ENCODE results near the gene CAPN5.

The CAPN5 gene

DNA sequence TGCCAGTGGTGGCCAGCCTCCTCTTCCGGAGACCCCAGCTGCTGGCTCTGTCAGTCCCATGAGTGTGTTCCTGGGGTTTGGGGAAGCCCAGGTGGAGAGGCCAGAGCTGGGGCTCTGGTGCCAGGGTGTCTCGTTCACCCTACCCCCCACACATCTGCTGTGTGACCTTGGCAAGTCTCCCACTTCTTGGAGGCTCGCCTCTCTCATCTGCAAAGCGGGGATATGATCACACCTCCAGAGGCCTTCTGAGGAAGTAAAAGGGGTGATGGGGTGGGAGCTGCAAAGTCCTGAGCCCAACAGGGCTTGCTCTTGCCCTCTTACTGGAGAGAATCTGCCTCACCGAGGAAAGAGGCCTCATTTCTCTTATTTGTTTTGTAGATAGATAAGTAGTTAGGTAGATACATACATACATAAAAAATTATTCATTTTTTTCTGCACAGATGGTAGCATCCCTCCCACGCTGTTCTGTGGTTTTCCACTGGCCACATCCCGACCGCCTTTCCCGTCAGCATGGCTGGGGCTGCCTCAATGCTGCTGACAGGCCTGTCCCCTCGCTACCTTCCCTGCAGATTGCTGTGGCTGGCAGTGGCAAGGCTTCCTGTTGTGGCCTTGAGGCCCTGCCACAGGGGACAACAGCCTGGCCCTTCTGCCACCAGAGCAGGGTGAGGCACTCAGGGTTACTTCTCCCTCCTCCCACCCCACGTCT, 85.2 kb downstream of the CAPN5 start:
- no peak for DNase-seq (ENCODE audit: low spot score)

DNA sequence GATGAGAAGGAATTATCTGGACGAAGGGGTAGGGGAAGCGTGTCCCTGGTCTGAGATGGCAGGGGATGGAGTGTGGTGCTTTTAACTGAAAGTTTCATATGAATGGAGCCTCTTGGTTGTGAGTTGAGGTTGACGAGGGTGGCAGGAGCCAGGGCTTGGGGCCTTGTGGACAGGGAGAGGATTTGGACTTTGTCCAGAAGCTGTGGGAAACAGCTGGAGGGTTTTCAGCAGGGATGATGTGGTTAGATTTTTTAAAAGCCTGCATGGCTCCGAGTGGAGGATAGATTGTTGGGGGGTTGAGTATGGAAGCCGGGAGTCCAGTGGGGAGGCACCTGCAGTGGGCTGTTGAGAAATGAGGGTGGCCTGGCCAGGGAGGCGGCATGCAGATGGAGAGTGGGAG, 86.1 kb downstream of the CAPN5 start:
- no peak for DNase-seq (ENCODE audit: low spot score)

DNA sequence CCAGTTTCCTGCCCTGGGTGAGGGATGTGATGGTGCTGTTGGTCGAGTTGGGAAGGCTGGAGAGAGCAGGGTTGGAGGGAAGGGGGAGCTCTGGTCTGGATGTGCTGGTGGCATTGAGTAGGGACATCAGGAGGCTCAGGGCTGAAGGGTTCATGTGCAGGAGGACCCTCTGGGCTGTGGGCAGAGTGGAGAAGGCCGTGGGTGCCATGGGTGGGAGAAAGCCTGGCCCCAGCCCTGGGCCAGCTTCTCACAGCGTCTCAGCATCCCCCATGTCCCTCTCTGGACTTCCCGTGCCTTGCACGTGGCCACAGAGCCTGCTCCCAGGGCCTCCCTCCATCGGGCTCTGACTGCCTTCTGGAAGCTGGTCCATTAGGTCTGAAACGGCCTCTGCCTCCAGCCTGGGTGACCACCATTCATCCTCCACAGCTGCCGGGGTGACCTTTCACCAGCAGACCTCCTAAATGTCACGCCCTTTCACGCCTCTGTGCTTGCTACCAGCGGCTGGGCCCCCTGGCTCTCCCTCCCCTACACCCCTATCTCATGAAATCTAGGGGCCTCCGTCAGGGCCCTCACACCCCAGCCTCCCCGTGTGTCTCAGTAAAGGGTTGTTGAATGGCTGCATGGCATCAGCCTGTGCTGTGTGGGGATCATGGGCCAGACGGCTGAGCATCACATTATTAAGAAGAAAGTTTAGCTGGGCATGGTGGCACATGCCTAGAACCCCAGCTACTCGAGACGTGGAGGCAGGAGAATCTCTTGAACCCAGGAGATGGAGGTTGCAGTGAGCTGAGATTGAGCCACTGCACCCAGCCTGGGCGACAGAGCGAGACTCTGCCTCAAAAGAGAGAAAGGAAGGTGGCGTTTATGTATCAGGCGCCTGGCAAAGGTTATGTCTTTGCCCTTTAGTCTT, 86.8 kb downstream of the CAPN5 start:
- no peak for DNase-seq (ENCODE audit: low spot score)

DNA sequence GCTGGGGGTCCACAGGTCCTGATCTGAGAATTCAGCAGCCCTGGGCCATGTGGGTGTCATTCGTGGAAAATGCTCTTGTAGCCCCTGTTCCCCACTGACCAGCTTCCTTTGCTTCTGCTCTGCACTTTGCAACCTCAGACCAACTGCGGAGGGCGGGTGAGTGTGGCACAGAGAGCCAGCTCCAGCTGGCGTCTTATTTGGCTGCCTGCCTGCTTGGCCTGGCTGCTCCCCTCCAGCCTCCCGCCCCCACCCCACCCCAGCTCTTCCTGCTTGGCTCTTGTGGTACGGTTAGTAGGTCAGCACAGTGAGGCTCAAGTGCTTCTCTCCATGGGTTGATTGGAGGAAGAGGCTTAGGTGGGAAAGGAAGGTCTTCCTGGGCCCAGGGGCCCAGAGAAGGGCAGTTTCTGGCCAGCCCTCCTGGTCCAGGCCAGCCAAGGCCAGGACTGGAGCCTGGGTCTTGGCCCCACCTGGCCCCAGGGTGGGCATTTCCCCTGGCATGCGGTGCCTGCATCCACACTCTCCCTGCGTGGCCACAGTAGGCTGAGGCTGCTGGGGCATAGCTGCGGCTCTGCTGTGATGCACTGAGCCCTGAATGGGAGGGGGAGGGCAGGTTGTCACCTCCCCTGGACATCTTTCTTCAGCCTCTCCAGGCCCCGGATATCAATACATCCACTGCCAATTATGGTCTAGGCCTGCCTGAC, 87.8 kb downstream of the CAPN5 start:
- DNase-seq (ENCODE audit: low spot score) = no peak

DNA sequence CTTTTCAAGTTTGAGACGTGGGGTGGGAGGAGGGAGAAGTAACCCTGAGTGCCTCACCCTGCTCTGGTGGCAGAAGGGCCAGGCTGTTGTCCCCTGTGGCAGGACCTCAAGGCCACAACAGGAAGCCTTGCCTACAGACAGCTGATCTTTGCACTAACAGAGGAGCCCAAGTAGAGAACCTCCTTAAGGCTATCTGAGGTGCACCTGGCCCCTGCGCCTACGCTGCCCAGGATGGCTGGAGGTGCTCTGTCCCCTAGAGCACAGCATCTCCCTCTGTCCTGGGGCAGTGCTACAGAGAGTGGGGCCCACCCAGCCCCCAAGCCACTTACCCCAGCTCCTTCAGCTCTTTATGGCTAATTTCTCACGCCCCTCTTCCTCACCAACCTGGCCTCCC, 88.3 kb downstream of the CAPN5 start:
- no peak for DNase-seq (ENCODE audit: low spot score)

DNA sequence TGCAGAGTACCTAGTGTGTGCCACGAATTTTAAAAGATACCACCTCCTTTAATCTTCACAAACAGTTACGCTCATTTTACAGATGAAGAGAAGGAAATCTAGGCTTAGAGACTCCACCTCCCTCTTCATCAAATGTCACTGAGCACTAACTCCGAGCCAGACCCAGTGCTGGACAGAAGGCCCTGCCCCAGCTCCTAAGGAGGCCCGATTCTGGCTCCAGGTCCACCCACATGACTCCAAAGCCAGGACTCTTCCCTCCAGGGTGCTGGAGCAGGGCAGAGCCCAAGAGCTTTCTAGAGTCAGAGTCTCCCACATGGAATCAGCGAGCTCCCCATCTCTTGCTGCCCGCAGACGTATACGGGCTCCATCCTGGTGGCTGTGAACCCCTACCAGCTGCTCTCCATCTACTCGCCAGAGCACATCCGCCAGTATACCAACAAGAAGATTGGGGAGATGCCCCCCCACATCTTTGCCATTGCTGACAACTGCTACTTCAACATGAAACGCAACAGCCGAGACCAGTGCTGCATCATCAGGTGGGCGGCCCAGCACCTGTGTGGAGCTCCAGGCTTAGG, 88.9 kb downstream of the CAPN5 start:
- DNase-seq (ENCODE audit: low spot score) = no peak

DNA sequence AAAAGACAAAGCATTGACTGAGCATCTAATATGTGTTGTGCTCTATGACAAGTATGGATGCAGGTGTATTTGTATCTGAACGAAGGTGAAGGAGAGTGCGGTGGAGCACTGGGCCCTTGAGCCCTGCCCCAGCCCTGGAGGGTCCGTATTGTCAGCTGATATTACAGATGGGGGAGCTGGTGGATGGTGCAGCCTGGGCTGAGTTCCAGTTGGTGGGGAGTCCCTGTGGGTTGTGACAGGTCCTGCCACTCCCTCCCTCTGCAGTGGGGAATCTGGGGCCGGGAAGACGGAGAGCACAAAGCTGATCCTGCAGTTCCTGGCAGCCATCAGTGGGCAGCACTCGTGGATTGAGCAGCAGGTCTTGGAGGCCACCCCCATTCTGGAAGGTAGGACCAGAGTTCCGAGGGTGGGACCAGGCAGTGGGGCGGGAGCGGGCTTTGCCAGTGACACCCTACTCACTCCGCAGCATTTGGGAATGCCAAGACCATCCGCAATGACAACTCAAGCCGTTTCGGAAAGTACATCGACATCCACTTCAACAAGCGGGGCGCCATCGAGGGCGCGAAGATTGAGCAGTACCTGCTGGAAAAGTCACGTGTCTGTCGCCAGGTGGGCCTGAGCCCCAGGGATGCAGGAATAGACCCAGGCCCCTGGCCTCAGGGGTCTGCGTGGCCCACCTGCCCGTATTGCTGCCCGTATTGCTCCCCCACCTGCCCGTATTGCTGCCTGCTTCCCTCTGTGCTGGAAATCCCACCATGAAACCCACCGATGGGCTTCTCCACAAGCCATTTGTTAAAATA, 89.8 kb downstream of the CAPN5 start:
- DNase-seq (ENCODE audit: low spot score) = no peak

DNA sequence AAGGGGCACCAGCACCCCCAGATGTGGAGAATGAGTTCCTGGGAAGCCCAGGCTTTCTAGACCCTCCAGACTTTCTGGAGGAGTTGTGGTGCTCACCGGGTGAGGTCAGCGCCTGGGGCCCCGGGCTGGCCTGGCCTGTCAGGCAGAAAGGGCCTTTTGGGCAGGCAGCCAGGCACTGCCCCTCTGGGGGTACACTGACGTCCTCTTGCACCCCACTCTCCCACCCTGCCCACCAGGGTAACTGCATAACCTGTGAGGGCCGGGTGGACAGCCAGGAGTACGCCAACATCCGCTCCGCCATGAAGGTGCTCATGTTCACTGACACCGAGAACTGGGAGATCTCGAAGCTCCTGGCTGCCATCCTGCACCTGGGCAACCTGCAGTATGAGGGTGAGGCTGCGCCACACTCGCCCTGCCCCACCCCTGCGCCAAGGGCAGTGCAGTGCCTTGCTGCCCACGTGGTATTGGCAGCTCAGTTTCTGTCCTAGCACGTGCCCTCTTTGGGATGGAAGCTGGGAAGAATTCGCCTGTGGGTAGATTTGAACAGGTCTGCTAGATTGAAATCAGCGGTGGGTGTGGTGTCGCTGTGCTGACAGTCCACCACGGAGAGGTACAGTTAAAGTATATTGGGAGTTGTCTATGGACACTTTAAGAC, 91.4 kb downstream of the CAPN5 start:
- DNase-seq (ENCODE audit: low spot score) = no peak

DNA sequence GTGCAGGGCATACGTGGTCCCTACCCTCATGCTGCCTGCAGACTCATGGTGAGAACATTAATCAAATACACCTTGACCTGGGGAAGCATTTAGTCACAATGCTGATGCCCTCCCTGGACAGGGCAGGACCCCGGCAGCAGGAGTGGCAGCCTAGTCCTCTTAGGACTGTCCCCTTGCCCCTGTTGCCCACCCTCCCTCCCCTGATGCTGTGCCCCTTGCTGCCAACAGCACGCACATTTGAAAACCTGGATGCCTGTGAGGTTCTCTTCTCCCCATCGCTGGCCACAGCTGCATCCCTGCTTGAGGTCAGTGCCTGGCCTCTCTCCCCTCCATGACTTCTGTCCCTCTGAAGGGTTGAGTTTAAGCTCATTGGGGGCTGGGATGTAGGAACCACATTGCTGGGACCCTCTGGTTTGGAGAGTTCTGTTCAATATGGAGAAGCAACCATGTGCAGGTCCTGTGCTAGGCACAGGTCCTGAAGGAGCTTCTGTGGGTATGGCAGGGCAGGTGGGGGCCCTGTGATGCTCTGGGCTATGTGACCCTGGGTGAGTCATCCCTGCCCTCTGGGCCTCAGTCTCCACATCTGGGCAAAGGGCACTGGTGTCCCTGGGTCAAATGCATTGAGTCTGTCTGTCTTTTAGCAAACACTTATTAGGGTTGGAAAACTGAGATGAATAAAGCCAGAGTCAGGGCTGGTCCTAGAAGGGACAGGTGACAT, 92.6 kb downstream of the CAPN5 start:
- no peak for DNase-seq (ENCODE audit: low spot score)

DNA sequence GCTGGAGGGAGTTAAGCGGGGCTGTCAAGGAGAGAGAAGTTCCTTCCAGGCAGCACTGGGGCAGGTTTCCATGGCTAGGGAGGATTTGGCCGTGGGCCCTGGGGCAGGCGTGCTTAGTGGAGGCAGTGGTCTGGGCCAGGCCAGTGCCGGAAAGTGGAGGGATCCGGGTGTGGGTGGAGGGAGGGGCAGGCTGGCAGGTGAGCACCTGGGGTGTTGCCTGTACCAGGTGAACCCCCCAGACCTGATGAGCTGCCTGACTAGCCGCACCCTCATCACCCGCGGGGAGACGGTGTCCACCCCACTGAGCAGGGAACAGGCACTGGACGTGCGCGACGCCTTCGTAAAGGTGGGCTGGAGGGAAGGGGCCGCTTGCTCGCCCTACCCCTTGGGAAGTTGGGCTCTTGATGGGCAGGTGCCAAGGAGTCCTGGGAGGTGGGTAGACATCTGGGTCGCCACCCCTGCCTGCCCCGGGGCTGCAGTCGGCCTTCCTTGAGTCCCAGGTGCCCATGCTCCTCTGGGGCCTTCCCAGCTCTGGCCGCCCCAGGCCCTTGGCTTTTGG, 93.2 kb downstream of the CAPN5 start:
- DNase-seq (ENCODE audit: low spot score) = no peak

DNA sequence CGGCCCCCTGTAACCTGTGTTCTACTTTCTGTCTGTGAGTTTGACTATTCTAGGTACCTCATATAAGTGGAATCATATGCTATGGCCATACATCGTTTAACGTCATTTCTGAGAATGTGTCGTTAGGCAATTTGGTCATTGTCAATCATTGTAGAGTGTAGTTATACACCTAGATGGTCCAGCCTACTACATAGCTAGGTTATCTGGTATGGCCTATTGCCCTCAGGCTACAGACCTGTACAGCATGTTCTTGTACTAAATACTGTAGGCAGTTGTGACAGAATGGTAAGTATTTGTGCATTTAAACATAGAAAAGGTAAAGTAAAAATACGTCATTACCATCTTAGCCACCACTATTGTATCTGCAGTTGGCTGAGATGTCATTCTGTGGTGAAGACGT, 96.5 kb downstream of the CAPN5 start:
- DNase-seq (ENCODE audit: low spot score) = no peak

DNA sequence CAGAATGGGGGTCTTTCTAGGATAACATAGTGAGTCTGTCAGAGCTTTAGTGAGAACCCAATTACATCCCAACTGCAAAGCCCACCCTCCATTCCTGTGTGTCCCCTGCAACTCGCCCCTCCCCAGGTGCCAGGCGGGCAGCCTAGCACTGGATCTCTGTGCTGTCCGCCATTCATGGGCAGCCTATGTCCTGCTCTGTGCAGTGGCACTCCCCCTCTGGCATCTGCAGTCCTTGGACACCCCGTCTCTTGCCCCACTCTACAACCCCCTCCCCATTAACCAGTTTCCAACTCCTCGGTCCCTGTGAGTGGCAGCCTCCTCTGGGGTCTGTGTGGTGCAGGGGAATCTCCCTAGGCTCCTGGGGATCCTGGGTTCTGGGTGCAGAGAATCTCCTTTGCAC, 98.3 kb downstream of the CAPN5 start:
- no peak for DNase-seq (ENCODE audit: low spot score)

DNA sequence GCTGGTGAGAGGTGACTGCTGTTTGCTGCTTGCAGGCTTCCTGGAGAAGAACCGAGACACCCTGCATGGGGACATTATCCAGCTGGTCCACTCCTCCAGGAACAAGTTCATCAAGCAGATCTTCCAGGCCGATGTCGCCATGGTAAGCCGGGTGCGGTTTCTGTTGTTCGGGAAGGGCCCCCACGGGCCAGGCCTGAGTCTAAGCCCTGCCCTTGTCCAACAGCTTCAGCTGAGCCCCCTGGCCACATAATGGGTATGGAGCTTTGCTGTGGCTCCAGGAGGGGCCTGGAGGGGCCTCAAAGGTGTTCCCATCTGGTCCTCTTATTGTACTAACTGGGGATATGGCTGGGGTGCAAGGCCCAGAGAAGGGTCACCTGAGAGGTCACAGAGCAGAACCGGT, 99.2 kb downstream of the CAPN5 start:
- no peak for DNase-seq (ENCODE audit: low spot score)

DNA sequence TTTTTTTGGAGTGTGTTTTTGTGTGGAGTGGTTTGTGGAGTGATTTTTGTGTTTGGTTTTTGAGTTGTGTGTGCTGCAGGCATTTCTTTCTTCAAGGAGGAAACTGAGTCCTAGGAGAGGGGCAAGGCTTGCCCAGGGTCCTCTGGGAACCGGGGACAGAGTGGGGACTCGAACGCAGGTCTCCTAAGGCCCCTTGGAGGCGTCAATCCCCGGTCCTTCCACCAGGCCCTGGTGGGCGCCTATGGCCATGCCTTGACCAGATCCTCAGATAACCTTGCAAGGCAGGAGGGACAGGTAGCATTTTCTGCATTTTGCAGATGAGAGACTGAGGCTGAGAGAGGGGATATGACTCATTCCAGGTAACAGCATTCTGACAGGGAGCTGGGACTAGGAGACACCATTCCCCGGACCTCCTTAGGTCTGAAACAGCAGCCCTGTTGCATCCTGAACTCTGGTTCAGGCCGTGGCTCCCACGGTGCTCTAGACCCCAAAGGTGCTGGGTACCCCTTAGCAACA, 100.4 kb downstream of the CAPN5 start:
- no peak for DNase-seq (ENCODE audit: low spot score)

DNA sequence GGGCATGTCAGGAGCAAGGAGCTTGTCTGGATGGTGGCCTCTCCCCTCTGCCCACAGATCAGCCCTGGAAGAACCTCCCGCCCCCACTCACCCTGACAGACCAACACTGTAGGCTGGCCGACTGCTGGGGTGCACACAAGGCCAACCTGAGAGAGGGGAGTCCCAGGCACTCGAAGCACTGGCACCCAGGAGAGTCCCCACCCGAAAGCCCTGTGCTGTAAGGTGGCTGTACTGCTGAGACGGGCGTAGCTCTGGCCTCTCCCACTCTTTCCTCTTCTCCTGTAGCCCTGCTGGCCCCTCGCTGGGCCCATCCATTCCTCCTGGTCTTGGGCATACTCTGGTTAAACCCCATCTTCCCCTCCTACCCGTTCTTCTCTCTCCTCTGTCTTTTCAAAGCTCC, 101.0 kb downstream of the CAPN5 start:
- DNase-seq (ENCODE audit: low spot score) = no peak

DNA sequence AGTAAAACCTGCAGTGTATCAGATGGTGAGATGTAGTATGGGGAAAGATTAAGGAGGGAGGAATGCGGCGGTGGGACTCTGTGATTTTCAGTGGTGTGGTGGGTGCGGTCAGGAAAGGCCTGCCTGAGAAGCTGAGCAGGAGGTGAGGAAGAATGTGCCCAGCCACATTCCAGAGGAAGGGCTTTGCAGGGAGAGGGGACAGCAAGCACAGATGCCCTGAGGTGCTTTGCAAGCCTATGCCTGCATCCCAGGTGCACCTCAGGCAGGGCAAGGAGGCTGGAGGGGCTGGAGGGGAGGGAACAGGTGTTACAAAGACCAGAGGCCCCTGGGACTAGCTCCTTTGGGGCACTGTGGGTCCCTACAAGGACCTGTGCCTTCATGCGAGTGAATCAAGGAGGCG, 103.3 kb downstream of the CAPN5 start:
- no peak for DNase-seq (ENCODE audit: low spot score)

DNA sequence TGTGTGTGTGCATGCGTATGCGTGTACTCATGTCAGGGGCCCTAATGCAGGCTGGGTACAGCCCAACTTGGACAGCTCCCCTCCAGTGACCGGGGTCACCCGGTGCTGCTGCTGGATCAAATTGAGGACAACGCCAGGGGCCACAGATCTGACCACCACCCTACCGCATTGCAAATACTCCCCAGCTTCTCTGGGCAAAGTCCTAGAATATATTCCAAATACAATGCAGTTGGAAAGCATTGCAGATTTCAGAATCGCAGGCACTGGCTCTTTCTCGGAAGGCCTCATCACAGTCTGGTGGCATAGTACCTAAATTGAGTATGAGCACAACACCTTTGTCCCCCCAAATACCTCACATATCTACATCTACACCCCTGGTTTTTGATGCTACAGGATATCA, 104.5 kb downstream of the CAPN5 start:
- no peak for DNase-seq (ENCODE audit: low spot score)

DNA sequence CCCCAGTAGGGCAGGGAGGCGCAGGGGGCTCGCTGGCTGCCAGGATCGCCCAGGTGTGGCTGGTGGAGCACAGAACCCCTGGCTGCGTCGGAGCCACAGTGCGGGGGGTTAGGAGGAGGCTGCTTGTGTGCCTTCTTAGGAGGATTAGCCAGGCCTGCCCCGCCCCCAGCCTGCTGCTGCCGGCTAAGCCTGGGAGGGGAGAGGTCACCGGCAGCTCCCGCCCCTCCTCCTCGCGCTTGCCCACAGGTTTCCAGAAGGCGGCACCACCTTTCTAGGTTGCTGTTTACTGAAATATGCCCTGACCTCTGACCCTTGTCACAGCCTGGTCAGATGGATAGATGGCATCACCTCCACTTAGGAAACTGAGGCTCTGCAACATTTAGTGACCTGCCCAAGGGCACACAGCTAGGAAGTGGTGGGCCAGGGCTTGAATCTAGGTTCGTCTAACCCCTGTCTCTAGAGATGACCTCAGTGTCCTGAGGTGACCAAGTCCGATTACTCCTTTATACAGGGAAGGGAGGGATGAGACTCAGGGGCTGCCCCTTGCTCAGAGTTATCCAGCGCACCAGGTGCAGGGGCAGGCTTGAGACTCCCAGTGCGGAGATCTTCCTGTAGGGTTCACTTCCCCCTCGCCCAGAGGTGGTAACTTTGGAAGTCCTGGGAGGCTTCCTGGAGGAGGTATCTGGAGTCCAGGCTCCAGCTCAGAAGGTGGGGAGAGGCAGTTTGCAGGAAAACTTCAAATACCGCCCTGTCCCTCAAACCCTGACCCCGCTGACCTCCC, 105.3 kb downstream of the CAPN5 start:
- no peak for DNase-seq (ENCODE audit: low spot score)

DNA sequence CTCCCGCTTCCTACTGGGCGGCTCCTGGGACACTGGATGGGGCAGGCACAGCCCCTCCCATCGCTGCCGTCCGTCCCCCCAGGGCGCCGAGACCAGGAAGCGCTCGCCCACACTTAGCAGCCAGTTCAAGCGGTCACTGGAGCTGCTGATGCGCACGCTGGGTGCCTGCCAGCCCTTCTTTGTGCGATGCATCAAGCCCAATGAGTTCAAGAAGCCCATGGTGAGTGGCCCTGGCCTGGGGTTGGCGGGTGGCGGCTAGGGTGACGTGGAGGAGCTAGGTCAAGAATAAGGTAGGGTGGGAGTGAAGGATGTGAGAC, 105.9 kb downstream of the CAPN5 start:
- DNase-seq (ENCODE audit: low spot score) = no peak

Measured in kidney capillary endothelial cell (primary cell).